Measurements from ENCODE around the gene TTR. TPM values are rescaled to one million over a fixed set of nuclear protein-coding genes. Genes with fewer than 3 reads are reported as not detected.

TTR gene
- total and polyA plus RNA-seq, 2 of the 13 experiments (the other 11 are each of a cell fraction or from before 2014, with no cell fraction given) = 91.3 to 496 TPM

DNA sequence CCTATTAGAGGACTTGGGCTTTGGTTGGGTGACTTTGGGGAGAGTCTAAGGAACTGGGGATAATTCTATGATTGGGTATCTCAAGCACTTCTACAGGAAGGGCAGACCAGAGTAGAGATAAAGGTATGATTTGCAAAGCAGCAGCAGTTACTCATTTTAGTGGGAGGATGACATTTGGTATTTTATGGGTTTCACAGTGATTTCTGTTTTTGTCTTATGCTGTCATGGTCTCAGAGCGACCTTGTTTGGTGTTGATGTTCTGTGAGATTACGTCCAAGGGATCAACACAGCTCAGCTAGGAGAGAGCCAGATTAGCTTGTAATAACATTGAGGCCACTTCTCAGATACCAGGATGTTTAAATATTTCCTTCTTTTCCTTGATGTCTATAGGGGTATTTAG lies 18.2 kb downstream of the TTR start:
- WGBS (ENCODE audit: low lambda C conversion rate) = 98% methylated on average over 2 of the region's 2 CpGs
- Histone ChIP-seq H3K27ac (ENCODE audit: extremely low read length, insufficient read depth, low read length) (no peak overlapping the region), H3K4me2 (ENCODE audit: low read depth, low read length) (no peak overlapping the region), H3K79me2 (ENCODE audit: insufficient read depth, low read length) (no peaks in the 10 kb centered on the region), H3K9me3 (ENCODE audit: low read length) (no peaks in the 10 kb centered on the region), H2AFZ (ENCODE audit: low read length) (no peak overlapping the region), H3K4me1 (ENCODE audit: insufficient read depth, low read length) (peaks cover 78% of the 10 kb centered on the region), H3K36me3 (replicated peaks in 1 of 2; ENCODE audit: control insufficient read depth in 1 of 2, insufficient read depth in 2 of 2, low read length in 2 of 2) (no peaks in the 10 kb centered on the region), H4K20me1 (ENCODE audit: insufficient read depth, low read length) (no peaks in the 10 kb centered on the region), H3K27me3 (ENCODE audit: control insufficient read depth in 1 of 2, insufficient read depth in 2 of 2, low read length in 2 of 2) (no peaks in the 10 kb centered on the region), H3K9ac (ENCODE audit: insufficient read depth, low read depth, low read length) (no peak overlapping the region), H3K4me3 (replicated peaks in 1 of 3; ENCODE audit: insufficient read depth in 1 of 3, low read depth in 2 of 3, low read length in 3 of 3) (no peak overlapping the region)
- TF ChIP-seq ZFP91 (CRISPR knock-in tag; IDR thresholded peaks at IDR 0.05; ENCODE audit: borderline replicate concordance) (no peak), SP1 (IDR thresholded peaks at IDR 0.05) (no peak), SP1 (CRISPR knock-in tag; IDR thresholded peaks at IDR 0.05) (no peak), ZNF678 (CRISPR knock-in tag; IDR thresholded peaks at IDR 0.05) (no peak), ZNF761 (CRISPR knock-in tag; conservative IDR thresholded peaks at IDR 0.05) (no peak), NFATC3 (CRISPR knock-in tag; IDR thresholded peaks at IDR 0.05) (no peak), ZNF10 (CRISPR knock-in tag; IDR thresholded peaks at IDR 0.05; ENCODE audit: borderline replicate concordance, low read depth) (no peak), SATB2 (CRISPR knock-in tag; IDR thresholded peaks at IDR 0.05) (no peak), CENPX (CRISPR knock-in tag; IDR thresholded peaks at IDR 0.05) (no peak), EED (CRISPR knock-in tag; IDR thresholded peaks at IDR 0.05) (no peak), HDAC2 (CRISPR knock-in tag; IDR thresholded peaks at IDR 0.05) (no peak)
- TF ChIP-seq, protein P1, sequence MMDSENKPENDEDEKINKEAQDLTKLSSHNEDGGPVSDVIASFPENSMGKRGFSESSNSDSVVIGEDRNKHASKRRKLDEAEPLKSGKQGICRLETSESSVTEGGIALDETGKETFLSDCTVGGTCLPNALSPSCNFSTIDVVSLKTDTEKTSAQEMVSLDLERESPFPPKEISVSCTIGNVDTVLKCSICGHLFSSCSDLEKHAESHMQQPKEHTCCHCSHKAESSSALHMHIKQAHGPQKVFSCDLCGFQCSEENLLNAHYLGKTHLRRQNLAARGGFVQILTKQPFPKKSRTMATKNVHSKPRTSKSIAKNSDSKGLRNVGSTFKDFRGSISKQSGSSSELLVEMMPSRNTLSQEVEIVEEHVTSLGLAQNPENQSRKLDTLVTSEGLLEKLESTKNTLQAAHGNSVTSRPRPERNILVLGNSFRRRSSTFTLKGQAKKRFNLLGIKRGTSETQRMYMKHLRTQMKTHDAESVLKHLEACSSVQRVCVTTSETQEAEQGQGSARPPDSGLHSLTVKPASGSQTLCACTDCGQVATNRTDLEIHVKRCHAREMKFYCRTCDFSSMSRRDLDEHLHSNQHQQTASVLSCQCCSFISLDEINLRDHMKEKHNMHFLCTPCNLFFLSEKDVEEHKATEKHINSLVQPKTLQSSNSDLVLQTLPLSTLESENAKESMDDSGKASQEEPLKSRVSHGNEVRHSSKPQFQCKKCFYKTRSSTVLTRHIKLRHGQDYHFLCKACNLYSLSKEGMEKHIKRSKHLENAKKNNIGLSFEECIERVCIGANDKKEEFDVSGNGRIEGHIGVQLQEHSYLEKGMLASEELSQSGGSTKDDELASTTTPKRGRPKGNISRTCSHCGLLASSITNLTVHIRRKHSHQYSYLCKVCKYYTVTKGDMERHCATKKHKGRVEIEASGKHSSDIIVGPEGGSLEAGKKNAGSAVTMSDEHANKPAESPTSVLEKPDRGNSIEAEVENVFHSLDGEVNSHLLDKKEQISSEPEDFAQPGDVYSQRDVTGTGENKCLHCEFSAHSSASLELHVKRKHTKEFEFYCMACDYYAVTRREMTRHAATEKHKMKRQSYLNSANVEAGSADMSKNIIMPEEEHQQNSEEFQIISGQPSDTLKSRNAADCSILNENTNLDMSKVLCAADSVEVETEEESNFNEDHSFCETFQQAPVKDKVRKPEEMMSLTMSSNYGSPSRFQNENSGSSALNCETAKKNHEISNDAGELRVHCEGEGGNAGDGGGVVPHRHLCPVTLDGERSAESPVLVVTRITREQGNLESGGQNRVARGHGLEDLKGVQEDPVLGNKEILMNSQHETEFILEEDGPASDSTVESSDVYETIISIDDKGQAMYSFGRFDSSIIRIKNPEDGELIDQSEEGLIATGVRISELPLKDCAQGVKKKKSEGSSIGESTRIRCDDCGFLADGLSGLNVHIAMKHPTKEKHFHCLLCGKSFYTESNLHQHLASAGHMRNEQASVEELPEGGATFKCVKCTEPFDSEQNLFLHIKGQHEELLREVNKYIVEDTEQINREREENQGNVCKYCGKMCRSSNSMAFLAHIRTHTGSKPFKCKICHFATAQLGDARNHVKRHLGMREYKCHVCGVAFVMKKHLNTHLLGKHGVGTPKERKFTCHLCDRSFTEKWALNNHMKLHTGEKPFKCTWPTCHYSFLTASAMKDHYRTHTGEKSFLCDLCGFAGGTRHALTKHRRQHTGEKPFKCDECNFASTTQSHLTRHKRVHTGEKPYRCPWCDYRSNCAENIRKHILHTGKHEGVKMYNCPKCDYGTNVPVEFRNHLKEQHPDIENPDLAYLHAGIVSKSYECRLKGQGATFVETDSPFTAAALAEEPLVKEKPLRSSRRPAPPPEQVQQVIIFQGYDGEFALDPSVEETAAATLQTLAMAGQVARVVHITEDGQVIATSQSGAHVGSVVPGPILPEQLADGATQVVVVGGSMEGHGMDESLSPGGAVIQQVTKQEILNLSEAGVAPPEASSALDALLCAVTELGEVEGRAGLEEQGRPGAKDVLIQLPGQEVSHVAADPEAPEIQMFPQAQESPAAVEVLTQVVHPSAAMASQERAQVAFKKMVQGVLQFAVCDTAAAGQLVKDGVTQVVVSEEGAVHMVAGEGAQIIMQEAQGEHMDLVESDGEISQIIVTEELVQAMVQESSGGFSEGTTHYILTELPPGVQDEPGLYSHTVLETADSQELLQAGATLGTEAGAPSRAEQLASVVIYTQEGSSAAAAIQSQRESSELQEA (CRISPR knock-in tag; IDR thresholded peaks at IDR 0.05; ENCODE audit: not compliant biosample characterization) = no peak
- FAIRE-seq (no peak), DNase-seq (ENCODE audit: low spot score) (no peak), ATAC-seq (no peak)
- no TSS peak for BruUV-seq (replicated peaks)
- CTCF ChIA-PET (ENCODE audit: low intra/inter-chr PET ratio, low total read pairs) = no interaction called here
- intact Hi-C loops (cut with micrococcal nuclease; ENCODE audit: unreplicated experiment) (loop anchor here (2.0 to 10.0 kb wide), 3 partner anchors 15 to 205 kb away; no protein-coding TSS in a partner anchor), in situ Hi-C loops (cut with HindIII; ENCODE audit: extremely low pct_ligation_motif_present, low pct_unique_long_range_greater_than_20kb) (no loop called here)
- POLR2A ChIA-PET = interaction anchor here (1.4 kb wide), 2 partner anchors 13 to 43 kb away, joined by 4 to 5 read pairs; no protein-coding TSS in a partner anchor

Data from HepG2 (cell line).